GM12864 (cell line): ENCODE data around the gene SMCHD1.

ENCODE experiments used
- DNase-seq: peaks from one replicate; pipeline ENCODE4 v3.0.0-alpha.2; 2011; ENCODE audit warnings: low read depth
- H3K4me3 ChIP-seq: 2 replicates; pipeline ENCODE4 v1.5.1; 2011; ENCODE audit warnings: mild to moderate bottlenecking, low read depth, low read length, control low read depth
- CTCF ChIP-seq: IDR thresholded peaks from 2 replicates; pipeline ENCODE4 v1.5.1; 2011; ENCODE audit warnings: low read depth, mild to moderate bottlenecking, moderate library complexity, low read length, control low read depth, inconsistent platforms; ENCODE audit errors: missing control alignments

Gene SMCHD1

GRCh38 chr18:2655178-2655953 lies at the start of gene SMCHD1:
Gene SMCHD1 (plus strand): TSS chr18:2655726. CDS start chr18:2656076, 350 bp downstream.
- DNase-seq = no peak
- H3K4me3 ChIP-seq = peak within 1 kb of the TSS; percentile 80
- TF ChIP-seq CTCF = no peak

GRCh38 chr18:2606335-2606734 lies 49.2 kb upstream of the SMCHD1 start:
- no peak for DNase-seq
- no peak overlapping the region for H3K4me3 ChIP-seq
- TF ChIP-seq CTCF = no peak

GRCh38 chr18:2609604-2610003 lies 45.9 kb upstream of the SMCHD1 start:
- TF ChIP-seq CTCF = no peak
- no peak for DNase-seq
- no peak overlapping the region for H3K4me3 ChIP-seq

- no peak for TF ChIP-seq CTCF
- no peak for DNase-seq
- H3K4me3 ChIP-seq = no peak overlapping the region
Measured at GRCh38 chr18:2610549-2610948, 45.0 kb upstream of the SMCHD1 start.

- TF ChIP-seq CTCF = no peak
- DNase-seq = no peak
- no peak overlapping the region for H3K4me3 ChIP-seq
Measured at GRCh38 chr18:2612996-2613395, 42.5 kb upstream of the SMCHD1 start.

- no peak overlapping the region for H3K4me3 ChIP-seq
- DNase-seq = no peak
- TF ChIP-seq CTCF = no peak
Measured at GRCh38 chr18:2617401-2617998, 38.0 kb upstream of the SMCHD1 start.

GRCh38 chr18:2618009-2618408 lies 37.5 kb upstream of the SMCHD1 start:
- TF ChIP-seq CTCF = no peak
- DNase-seq = no peak
- H3K4me3 ChIP-seq = no peak overlapping the region
